SW 1271 (cell line): ENCODE data around the gene IRF9.
A peak's percentile ranks its signal among the peaks of the same experiment; 100 is the strongest.
"Not testable (repeated sequence)": the region's sequence is repeated elsewhere in the genome, so short reads cannot be mapped to it uniquely, and the experiment has no call there.

Source experiments
- DNase-seq, 2 experiments: peaks; one replicate each; lab custom pipeline; 2025; lab: John Stamatoyannopoulos, UW

IRF9 gene

GRCh38 chr14:24194873-24195185 lies 33.8 kb downstream of the IRF9 start:
- DNase-seq, result no peak

DNA sequence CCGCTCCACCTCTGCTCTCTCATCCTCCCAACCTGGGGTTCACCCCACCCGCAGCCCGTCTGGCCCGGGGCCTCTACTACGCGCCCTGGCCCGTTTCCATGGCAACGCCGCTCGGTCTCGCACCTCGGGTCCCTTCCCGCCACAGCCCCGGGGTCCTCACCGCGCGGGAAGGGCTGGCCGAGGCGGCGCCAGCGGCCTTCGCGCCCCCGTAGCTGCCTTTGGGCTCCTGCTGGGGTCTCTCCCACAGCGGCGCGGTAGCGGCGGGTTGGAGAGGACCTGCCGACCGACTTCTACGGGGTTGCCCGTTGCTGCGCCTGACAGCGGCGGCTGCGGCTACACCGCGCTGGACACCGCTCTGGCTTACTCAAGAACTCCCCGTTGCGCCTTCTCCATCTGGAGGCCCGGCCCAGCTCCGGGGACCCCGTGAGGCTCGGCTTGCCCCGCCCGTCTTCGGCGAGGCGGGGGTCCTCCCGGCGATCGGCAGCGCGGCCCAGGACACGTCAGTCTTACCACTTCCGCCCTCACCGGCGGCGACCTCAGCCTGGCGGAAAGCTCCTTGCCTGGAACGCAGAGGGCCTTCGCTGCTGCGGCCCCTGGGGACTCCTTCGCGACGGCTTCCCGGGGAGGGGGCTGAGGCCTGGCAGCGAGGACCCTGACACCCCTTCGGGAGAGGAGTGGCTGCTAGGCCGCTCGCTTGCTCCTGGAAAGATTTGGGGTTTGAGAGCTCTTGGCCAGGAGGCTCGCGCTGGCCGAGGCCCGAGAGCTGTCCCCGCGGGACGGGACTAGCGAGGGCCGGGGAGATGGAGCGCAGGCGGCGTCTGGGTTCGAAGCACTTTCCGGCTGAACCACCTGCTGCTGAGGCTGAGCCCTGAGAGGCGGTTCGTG lies 34.4 kb downstream of the IRF9 start, which contains the start of gene TM9SF1:
TSS of gene TM9SF1 (minus strand) at position 256 of the 885 bp plus-strand sequence. CDS start 422 bp downstream, outside the sequence.
- DNase-seq, result peak; percentile 45 to 68

DNA sequence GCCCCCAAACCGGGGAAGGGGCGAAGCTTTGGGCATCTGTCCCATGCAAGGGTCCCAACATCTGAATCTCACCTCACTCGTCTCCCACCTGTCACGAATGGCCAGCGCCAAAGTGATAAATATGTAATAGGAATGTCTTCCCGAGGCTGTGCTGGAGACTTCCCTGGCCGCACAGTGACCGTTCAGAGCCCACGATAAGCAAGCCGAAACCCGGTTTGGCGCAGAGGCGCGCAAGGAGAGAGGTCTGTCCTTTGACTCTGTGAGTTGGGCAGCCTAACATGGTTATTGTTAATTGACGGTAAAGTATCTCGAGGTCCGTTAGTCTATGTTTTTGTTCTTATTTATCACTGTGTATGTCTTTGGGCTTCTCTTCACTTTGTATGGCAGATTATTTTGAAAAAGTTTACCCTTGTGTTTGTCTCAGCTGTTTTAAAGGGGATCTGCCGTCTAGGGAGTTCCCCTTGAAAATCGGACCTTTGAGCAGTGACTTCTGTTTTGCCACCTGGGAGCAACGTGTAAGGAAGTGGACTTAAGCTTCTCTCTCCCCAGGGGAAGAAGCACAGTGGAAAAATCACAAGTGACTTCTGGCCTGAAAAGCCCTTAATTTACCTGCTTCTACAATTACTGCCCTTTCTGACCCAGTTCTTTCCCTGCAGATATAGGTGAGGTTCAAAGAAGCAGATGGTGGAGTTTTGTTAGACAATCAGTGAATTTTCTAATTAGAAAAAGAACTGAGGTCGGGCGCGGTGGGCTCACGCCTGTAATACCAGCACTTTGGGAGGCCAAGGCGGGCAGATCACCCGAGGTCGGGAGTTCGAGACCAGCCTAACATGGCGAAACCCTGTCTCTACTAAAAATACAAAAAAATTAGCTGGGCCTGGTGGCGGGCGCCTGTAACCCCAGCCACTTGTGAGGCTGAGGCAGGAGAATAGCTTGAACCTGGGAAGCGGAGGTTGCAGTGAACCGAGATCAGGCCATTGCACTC lies 35.3 kb downstream of the IRF9 start:
- DNase-seq, result peak in 1 of 2 experiments; percentile 25

DNA sequence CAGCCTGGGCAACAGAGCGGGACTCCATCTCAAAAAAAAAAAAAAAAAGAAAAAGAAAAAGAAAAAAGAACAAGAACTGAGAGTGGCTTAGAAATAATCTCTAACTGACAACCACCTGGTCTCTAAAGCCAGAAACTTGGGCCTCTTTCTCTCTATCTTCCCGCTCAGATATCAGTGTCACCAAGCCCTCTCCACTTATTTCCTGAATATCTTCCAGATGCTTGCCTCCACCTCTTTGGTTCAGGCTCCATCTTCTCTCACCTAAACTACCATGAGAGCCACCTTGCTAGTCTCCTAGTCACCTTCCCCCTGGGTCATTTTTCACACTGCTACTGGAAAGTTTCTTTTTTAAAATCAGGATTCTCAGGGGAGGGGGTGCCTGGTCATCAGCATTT lies 36.0 kb downstream of the IRF9 start:
- no peak for DNase-seq

DNA sequence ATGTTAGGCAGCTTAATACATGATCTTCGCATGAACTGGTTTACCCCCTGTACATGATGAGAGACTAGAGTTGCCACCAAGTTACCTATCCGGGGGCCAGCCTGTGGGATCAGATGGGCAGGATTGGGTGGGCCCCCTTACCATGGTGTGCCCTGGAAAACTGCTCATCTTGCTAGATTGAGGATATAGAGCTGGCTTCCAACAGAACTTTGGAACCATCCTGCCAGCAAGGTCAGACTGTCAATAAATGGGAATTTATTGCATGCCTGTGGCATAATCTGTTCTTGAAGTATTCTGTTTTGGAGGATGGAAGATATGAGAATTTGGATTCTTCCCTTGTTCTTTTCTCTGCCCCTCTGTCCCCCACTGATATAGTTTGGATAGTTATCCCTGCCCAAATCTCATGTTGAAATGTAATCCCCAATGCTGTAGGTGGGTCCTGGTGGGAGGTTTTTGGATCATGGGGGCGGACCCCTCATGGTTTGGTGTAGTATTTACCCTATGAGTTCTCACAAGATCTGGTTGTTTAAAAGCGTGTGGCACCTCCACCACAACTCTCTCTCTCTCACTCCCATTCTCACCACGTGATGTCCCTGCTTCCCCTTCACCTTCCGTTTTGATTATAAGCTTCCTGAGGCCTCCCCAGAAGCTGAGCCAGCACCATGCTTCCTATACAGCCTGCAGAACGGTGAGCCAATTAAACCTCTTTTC lies 37.9 kb downstream of the IRF9 start:
- no peak for DNase-seq

DNA sequence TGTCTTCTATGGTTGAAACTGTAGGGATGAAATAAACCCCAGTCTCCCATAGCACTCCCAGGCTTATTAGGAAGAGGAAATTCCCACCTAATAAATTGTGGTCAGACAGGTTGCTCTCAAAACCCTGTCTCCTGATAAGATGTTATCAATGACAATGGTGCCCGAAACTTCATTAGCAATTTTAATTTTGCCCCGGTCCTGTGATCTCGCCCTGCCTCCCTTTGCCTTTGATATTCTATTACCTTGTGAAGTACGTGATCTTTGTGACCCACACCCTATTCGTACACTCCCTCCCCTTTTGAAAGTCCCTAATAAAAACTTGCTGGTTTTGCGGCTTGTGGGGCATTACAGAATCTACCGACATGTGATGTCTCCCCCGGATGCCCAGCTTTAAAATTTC lies 41.5 kb downstream of the IRF9 start:
- not testable (repeated sequence) for DNase-seq

DNA sequence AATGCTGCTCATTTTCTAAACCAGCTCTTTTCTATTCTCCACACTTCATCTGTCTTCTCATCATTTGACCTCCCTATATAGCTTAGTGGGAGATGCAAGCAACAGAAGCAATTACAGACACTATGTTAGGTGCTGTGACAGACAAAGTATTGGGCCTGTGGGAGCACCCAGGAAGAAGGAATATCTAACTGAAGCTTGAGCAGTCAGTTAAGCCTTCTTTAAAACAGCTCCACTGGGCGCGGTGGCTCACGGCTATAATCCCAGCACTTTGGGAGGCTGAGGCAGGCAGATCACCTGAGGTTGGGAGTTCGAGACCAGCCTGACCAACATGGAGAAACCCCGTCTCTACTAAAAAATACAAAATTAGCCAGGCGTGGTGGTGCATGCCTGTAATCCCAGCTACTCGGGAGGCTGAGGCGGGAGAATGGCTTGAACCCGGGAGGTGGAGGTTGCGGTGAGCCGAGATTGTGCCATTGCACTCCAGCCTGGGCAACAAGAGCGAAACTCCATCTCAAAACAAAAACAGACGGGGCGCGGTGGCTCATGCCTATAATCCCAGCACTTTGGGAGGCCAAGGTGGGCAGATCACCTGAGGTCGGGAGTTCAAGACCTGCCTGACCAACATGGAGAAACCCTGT lies 42.3 kb downstream of the IRF9 start:
- DNase-seq, result not testable (repeated sequence)

- no peak for DNase-seq
These were observed 43.4 kb downstream of the IRF9 start for GRCh38 chr14:24204163-24205146.

DNA sequence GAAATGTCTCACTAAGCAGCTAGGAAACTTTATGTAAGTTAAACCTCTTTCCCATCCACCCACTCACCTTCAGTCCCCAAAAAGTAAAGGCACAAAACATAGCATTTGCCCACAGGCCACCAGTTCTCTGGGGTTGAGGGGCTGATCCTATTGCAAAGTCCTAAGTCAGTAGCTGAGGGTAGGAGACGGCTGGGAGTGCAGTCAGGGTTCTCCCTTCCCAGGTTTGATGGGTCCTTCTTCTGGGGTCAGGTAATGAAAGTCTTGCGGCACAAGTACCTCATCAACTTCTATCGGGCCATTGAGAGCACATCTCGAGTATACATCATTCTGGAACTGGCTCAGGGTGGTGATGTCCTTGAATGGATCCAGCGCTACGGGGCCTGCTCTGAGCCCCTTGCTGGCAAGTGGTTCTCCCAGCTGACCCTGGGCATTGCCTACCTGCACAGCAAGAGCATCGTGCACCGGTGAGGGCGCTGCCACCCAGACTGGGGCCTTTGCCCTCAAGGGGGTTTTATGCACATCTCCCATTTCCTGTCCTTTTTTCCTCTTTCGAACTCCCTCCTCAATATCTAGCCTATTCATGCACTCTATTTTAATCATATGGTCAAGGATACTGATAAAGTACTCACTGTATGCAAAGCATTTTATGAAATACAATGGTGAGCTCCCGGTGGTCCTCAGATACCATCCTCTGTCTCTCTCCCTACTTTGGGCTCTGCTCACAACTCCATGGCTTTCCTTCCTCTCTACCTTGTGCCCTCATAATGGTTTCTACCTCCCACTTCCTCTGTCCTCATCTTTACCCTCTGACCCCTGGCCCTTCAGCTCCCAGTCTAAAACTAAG lies 45.4 kb downstream of the IRF9 start:
- no peak for DNase-seq

GRCh38 chr14:24207104-24207551 lies 46.1 kb downstream of the IRF9 start:
- no peak for DNase-seq

GRCh38 chr14:24207625-24208024 lies 46.6 kb downstream of the IRF9 start:
- no peak for DNase-seq

- DNase-seq, result no peak
These were observed 50.2 kb downstream of the IRF9 start for GRCh38 chr14:24211311-24211710.

- peak; percentile 97 to 98 for DNase-seq
These were observed 52.1 kb downstream of the IRF9 start, which contains the start of gene CHMP4A for GRCh38 chr14:24212924-24213865. CHMP4A (minus strand) TSS chr14:24213488; CDS start chr14:24213439, 49 bp downstream.

DNA sequence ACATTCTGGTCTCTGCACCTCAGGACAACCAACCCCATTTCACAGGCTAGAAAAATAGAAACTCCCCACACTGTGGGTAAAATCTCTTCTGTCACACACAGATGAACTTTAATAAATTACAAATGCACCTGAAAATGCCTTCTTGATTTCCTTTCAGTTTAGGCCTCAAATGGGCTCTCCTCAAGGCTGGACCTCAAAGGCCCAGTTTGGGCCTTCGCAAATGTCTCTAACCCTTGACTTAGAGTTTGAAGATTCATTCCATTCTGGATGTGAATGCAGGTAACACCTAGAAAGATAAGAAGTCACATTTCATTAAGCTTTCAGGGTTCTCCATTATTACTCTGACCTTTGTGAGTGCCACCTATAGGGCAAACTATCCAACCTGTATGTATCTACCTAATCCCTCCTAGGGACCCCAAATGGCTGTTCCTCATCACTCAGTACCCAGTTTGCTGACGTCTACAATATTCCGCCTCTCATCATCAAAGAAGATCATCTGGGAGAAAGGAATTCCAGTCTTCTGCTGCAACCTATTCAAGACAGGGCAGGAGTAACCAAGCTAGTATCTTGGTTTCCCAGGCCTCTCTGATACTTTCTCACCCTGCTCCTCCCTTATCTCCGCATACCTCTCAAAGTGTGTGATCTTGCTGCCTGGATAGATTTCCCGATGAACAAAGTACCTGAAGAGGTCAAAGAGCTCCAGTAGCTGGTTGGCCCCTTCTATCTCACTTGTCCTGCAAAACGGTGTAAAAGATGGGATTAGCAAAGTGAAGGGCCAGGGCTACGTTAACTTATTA lies 53.0 kb downstream of the IRF9 start:
- no peak for DNase-seq

GRCh38 chr14:24215495-24216344 lies 54.7 kb downstream of the IRF9 start, which contains the start of gene MDP1:
MDP1 (minus strand) TSS chr14:24216066; CDS start chr14:24215955, 111 bp downstream.
- DNase-seq, result peak; percentile 79 to 87
